ENCODE results near the gene GPR17. TPM values are rescaled to one million over a fixed set of nuclear protein-coding genes. Genes with fewer than 3 reads are reported as not detected.

The GPR17 gene
- polyA plus RNA-seq, 1 donor (not counting 4 experiments of a cell fraction or from before 2014, with no cell fraction given): not detected

DNA sequence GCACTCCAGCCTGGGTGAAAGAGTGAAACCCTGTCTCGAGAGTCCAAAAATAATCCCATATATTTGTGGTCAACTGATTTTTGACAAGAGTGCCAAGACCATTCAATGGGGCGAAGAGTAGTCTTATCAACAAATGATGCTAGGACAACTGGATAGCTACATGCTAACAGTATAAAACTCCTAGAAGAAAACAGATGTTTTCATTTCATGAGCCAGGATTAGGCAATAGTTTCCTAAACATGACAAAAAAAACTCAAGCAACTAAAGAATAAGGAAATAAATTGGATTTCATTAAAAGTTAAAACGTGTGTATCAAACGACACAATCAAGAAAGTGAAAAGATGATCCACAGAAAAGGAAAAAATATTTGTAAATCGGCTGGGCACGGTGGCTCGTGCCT, 23.1 kb downstream of the GPR17 start:
- no peak for TF ChIP-seq EZH2 (IDR thresholded peaks at IDR 0.05; ENCODE audit: low read length)
- TF ChIP-seq, protein P1, sequence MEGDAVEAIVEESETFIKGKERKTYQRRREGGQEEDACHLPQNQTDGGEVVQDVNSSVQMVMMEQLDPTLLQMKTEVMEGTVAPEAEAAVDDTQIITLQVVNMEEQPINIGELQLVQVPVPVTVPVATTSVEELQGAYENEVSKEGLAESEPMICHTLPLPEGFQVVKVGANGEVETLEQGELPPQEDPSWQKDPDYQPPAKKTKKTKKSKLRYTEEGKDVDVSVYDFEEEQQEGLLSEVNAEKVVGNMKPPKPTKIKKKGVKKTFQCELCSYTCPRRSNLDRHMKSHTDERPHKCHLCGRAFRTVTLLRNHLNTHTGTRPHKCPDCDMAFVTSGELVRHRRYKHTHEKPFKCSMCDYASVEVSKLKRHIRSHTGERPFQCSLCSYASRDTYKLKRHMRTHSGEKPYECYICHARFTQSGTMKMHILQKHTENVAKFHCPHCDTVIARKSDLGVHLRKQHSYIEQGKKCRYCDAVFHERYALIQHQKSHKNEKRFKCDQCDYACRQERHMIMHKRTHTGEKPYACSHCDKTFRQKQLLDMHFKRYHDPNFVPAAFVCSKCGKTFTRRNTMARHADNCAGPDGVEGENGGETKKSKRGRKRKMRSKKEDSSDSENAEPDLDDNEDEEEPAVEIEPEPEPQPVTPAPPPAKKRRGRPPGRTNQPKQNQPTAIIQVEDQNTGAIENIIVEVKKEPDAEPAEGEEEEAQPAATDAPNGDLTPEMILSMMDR (optimal IDR thresholded peaks at IDR 0.05 in 1 of 3, IDR thresholded peaks at IDR 0.05 in 1 of 3, conservative IDR thresholded peaks at IDR 0.05 in 1 of 3; ENCODE audit: extremely low read depth in 1 of 3, insufficient read depth in 2 of 3, low read length in 3 of 3): no peak
- dilution Hi-C loops (cut with MboI; ENCODE audit: extremely low pct_ligation_motif_present, low sequenced_read_pairs): no loop called here
- H3K27ac ChIP-seq (ENCODE audit: control insufficient read depth, insufficient read depth, low read length): no peak overlapping the region
- H3K9ac ChIP-seq (ENCODE audit: control insufficient read depth, extremely low read depth, insufficient read depth, low read length): no peak overlapping the region
- H3K36me3 ChIP-seq (ENCODE audit: control insufficient read depth in 2 of 2, extremely low read depth in 1 of 2, insufficient read depth in 2 of 2, low read length in 2 of 2): no peaks in the 10 kb centered on the region
- no peak overlapping the region for H2AFZ ChIP-seq (ENCODE audit: control insufficient read depth, low read length)
- no peaks in the 10 kb centered on the region for H3K9me1 ChIP-seq (ENCODE audit: control insufficient read depth, extremely low read depth, insufficient read depth, low read length)
- no peak for DNase-seq (ENCODE audit: low read depth, low spot score)
- H3K9me3 ChIP-seq (ENCODE audit: control insufficient read depth, low read depth, low read length): no peaks in the 10 kb centered on the region
- H3K4me3 ChIP-seq (ENCODE audit: control insufficient read depth in 2 of 3, extremely low read depth in 1 of 3, insufficient read depth in 2 of 3, low read depth in 1 of 3, low read length in 3 of 3): no peak overlapping the region
- H3K4me2 ChIP-seq (ENCODE audit: control insufficient read depth, extremely low read depth, insufficient read depth, low read depth, low read length): no peak overlapping the region
- FAIRE-seq: no peak
- no peaks in the 10 kb centered on the region for H3K79me2 ChIP-seq (ENCODE audit: control insufficient read depth, insufficient read depth, low read length)
- H3K27me3 ChIP-seq (ENCODE audit: control insufficient read depth, extremely low read depth, insufficient read depth, low read length): peaks cover 50% of the 10 kb centered on the region
- H3K4me1 ChIP-seq (ENCODE audit: control insufficient read depth, extremely low read depth, insufficient read depth, low read length): no peaks in the 10 kb centered on the region
- H4K20me1 ChIP-seq (ENCODE audit: control insufficient read depth, extremely low read depth, insufficient read depth, low read length): no peaks in the 10 kb centered on the region

DNA sequence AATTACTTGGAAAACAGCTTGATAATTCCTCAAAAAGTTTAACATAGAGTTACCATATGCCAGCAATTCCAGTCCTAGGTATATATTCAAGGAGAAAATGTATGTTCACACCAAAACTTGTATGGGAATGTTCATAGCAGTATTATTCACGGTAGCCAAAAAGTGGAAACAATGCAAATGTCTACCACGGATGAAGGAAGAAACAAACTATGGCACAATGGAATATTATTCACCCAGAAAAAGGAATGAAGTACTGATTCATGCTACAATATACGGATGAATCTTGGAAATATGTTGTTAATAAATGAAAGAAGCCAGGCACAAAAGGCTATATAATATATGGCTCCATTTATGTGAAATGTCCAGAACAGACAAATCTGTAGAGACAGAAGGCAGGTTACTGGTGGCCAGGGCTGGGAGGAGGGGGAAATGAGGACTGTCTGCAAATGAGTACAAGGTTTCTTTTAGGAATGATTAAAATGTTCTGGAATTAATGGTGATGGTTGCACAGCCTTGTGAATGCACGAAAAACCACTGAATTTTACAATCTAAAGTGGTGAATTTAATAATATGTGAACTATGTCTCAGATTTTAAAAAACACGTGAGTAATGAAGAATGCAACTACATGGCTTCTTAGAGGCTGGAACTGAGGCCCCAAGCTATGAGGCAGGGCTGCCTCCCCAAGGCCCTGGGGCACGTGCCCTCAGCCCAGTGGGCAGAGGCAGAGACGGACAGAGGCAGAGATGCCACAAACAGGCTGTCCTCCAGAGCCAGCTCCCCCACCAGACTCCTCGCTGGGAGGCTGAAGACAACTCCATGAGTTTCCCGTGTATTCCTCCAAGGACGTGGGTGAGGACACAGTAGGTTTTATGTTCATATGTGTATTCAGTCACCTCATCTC, 24.4 kb downstream of the GPR17 start:
- no peak overlapping the region for H3K4me3 ChIP-seq (ENCODE audit: control insufficient read depth in 2 of 3, extremely low read depth in 1 of 3, insufficient read depth in 2 of 3, low read depth in 1 of 3, low read length in 3 of 3)
- no peak overlapping the region for H2AFZ ChIP-seq (ENCODE audit: control insufficient read depth, low read length)
- H3K9me3 ChIP-seq (ENCODE audit: control insufficient read depth, low read depth, low read length): no peaks in the 10 kb centered on the region
- TF ChIP-seq, protein P1 (optimal IDR thresholded peaks at IDR 0.05 in 1 of 3, IDR thresholded peaks at IDR 0.05 in 1 of 3, conservative IDR thresholded peaks at IDR 0.05 in 1 of 3; ENCODE audit: extremely low read depth in 1 of 3, insufficient read depth in 2 of 3, low read length in 3 of 3): no peak
- no peak for TF ChIP-seq EZH2 (IDR thresholded peaks at IDR 0.05; ENCODE audit: low read length)
- dilution Hi-C loops (cut with MboI; ENCODE audit: extremely low pct_ligation_motif_present, low sequenced_read_pairs): no loop called here
- no peak overlapping the region for H3K4me2 ChIP-seq (ENCODE audit: control insufficient read depth, extremely low read depth, insufficient read depth, low read depth, low read length)
- no peak for FAIRE-seq
- H3K27ac ChIP-seq (ENCODE audit: control insufficient read depth, insufficient read depth, low read length): no peak overlapping the region
- peaks cover 48% of the 10 kb centered on the region for H3K27me3 ChIP-seq (ENCODE audit: control insufficient read depth, extremely low read depth, insufficient read depth, low read length)
- no peak for DNase-seq (ENCODE audit: low read depth, low spot score)
- H3K9me1 ChIP-seq (ENCODE audit: control insufficient read depth, extremely low read depth, insufficient read depth, low read length): no peaks in the 10 kb centered on the region
- H3K9ac ChIP-seq (ENCODE audit: control insufficient read depth, extremely low read depth, insufficient read depth, low read length): no peak overlapping the region
- no peaks in the 10 kb centered on the region for H4K20me1 ChIP-seq (ENCODE audit: control insufficient read depth, extremely low read depth, insufficient read depth, low read length)
- no peaks in the 10 kb centered on the region for H3K79me2 ChIP-seq (ENCODE audit: control insufficient read depth, insufficient read depth, low read length)
- H3K4me1 ChIP-seq (ENCODE audit: control insufficient read depth, extremely low read depth, insufficient read depth, low read length): no peaks in the 10 kb centered on the region
- H3K36me3 ChIP-seq (ENCODE audit: control insufficient read depth in 2 of 2, extremely low read depth in 1 of 2, insufficient read depth in 2 of 2, low read length in 2 of 2): no peaks in the 10 kb centered on the region

All from keratinocyte (primary cell).